PC-9 (cell line): Measurements from ENCODE around the gene SPTBN5.

Source experiments
- CTCF ChIP-seq: fragments of 200-600 bp; sonication (generic); conservative IDR thresholded peaks from 2 replicates; pipeline ENCODE4 v1.6.1; 2017; ENCODE audit warnings: mixed run types, antibody characterized with exemption, mild to moderate bottlenecking, moderate library complexity
- EZH2 ChIP-seq: fragments of 200-600 bp; sonication (generic); IDR thresholded peaks from 2 replicates; pipeline ENCODE4 v1.8.0; 2017; ENCODE audit warnings: antibody characterized with exemption, low read depth

- no peak for TF ChIP-seq CTCF
- TF ChIP-seq EZH2, result no peak
Observed at GRCh38 chr15:41821831-41822230, 72.0 kb downstream of the SPTBN5 start.
